H1 (cell line): ENCODE measurements around the gene USB1. TPM values are rescaled to one million over a fixed set of nuclear protein-coding genes. Genes with fewer than 3 reads are reported as not detected.

ENCODE experiments used
- CTCF ChIA-PET: fragments of 300-600 bp; sonication (Branson Sonifier 250); formaldehyde crosslinking; loops from one replicate; lab custom pipeline; 2021; ENCODE audit not compliant: partially characterized antibody; lab: Charles Lee
- POLR2A ChIA-PET: fragments of 300-600 bp; sonication (Branson Sonifier 250); formaldehyde crosslinking; loops from one replicate; lab custom pipeline; 2021; ENCODE audit warnings: inconsistent platforms; ENCODE audit not compliant: partially characterized antibody; lab: Charles Lee
- DNase-seq, 2 experiments: peaks; one replicate each; pipeline versions ENCODE4 v3.0.0 to v3.0.0-alpha.2; 2010 to 2022; ENCODE audit warnings: low spot score in 2 of 2, low read depth in 1 of 2, mixed read lengths in 1 of 2
- FAIRE-seq: peaks from 2 replicates; lab custom pipeline; 2011; peaks lifted over from hg19 to GRCh38; lab: Jason Lieb, UNC
- H2AFZ ChIP-seq: 2 replicates; pipeline ENCODE4 v1.8.1; 2012; ENCODE audit warnings: low read length, inconsistent platforms
- H2AK5ac ChIP-seq: 2 replicates; pipeline ENCODE4 v1.6.1; 2013; ENCODE audit warnings: low read depth, low read length
- H2BK120ac ChIP-seq: replicated peaks from 2 replicates; pipeline ENCODE3; 2013; ENCODE audit warnings: low read depth, low read length, inconsistent platforms
- H2BK12ac ChIP-seq: 2 replicates; pipeline ENCODE4 v1.6.1; 2013; ENCODE audit warnings: low read depth, low read length
- H2BK15ac ChIP-seq: 2 replicates; pipeline ENCODE4 v1.6.1; 2013; ENCODE audit warnings: low read length
- H2BK20ac ChIP-seq: 2 replicates; pipeline ENCODE4 v1.6.1; 2013; ENCODE audit warnings: low read length
- H2BK5ac ChIP-seq: 2 replicates; pipeline ENCODE4 v1.6.1; 2013; ENCODE audit warnings: low read depth, low read length
- H3K14ac ChIP-seq: 2 replicates; pipeline ENCODE4 v1.6.1; 2013; ENCODE audit warnings: inconsistent platforms; ENCODE audit not compliant: insufficient read length
- H3K18ac ChIP-seq: 2 replicates; pipeline ENCODE4 v1.6.1; 2013; ENCODE audit warnings: low read length; ENCODE audit errors: extremely low read depth
- H3K23ac ChIP-seq: 2 replicates; pipeline ENCODE4 v1.6.1; 2013; ENCODE audit warnings: inconsistent platforms; ENCODE audit not compliant: insufficient read length
- H3K23me2 ChIP-seq: 2 replicates; pipeline ENCODE4 v1.6.1; 2013; ENCODE audit warnings: low read depth, low read length
- H3K27ac ChIP-seq: 2 replicates; pipeline ENCODE4 v1.6.1; 2011; ENCODE audit warnings: low read depth, low read length, inconsistent platforms
- H3K27me3 ChIP-seq, 4 experiments: replicated peaks in 1 of 4; 1 replicate in 1 of 4; 2 replicates in 3 of 4; pipeline versions ENCODE4 v1.6.1 to v1.8.1; 2011 to 2013; ENCODE audit warnings: low read length in 3 of 4, mild to moderate bottlenecking in 3 of 4, inconsistent platforms in 2 of 4, mixed read lengths in 2 of 4, moderate library complexity in 1 of 4; ENCODE audit not compliant: control insufficient read depth in 3 of 4, insufficient read depth in 3 of 4; ENCODE audit errors: extremely low read depth in 1 of 4
- H3K36me3 ChIP-seq, 4 experiments: 2 replicates each; pipeline versions ENCODE4 v1.6.1 to v1.8.1; 2011 to 2013; ENCODE audit warnings: mild to moderate bottlenecking in 4 of 4, low read length in 3 of 4, moderate library complexity in 2 of 4, control low read depth in 1 of 4, inconsistent platforms in 1 of 4; ENCODE audit not compliant: insufficient read depth in 4 of 4, control insufficient read depth in 2 of 4
- H3K4ac ChIP-seq: replicated peaks from 2 replicates; pipeline ENCODE3; 2013; ENCODE audit warnings: low read length, low read depth, mixed read lengths, inconsistent platforms; ENCODE audit not compliant: insufficient read length
- H3K4me1 ChIP-seq, 4 experiments: replicated peaks in 1 of 4; 1 replicate in 1 of 4; 2 replicates in 3 of 4; pipeline versions ENCODE4 v1.6.1 to v1.8.1; 2011 to 2013; ENCODE audit warnings: low read length in 3 of 4, inconsistent platforms in 2 of 4, mixed read lengths in 1 of 4; ENCODE audit not compliant: insufficient read depth in 4 of 4, control insufficient read depth in 3 of 4
- H3K4me2 ChIP-seq, 2 experiments: 2 replicates each; pipeline versions ENCODE4 v1.6.1 to v1.8.1; 2011 to 2013; ENCODE audit warnings: low read depth in 2 of 2, low read length in 2 of 2, control low read depth in 1 of 2, inconsistent platforms in 1 of 2, mild to moderate bottlenecking in 1 of 2; ENCODE audit not compliant: insufficient read depth in 1 of 2
- H3K4me3 ChIP-seq, 4 experiments: fragments of 200-600, 300-600 bp in 1 of 4; sonication (generic), shearing (Covaris generic), sonication (Bioruptor Twin) in 1 of 4; 2 replicates each; pipeline versions ENCODE4 v1.5.1 to v1.8.1; 2011 to 2016; ENCODE audit warnings: low read length in 4 of 4, low read depth in 3 of 4, control low read depth in 2 of 4, inconsistent platforms in 2 of 4, mild to moderate bottlenecking in 2 of 4, mixed read lengths in 1 of 4, moderate library complexity in 1 of 4; ENCODE audit not compliant: insufficient read depth in 2 of 4; ENCODE audit errors: extremely low read depth in 1 of 4
- H3K56ac ChIP-seq: replicated peaks from 2 replicates; pipeline ENCODE3; 2013; ENCODE audit warnings: low read depth, mild to moderate bottlenecking, mixed read lengths, low read length, inconsistent platforms; ENCODE audit not compliant: insufficient read length
- H3K79me1 ChIP-seq: 2 replicates; pipeline ENCODE4 v1.6.1; 2013; ENCODE audit warnings: low read depth, low read length, control low read depth
- H3K79me2 ChIP-seq, 2 experiments: 2 replicates each; pipeline versions ENCODE4 v1.6.1 to v1.8.1; 2012 to 2013; ENCODE audit warnings: low read length in 2 of 2, mild to moderate bottlenecking in 2 of 2, inconsistent platforms in 1 of 2; ENCODE audit not compliant: insufficient read depth in 2 of 2, control insufficient read depth in 1 of 2
- H3K9ac ChIP-seq, 4 experiments: replicated peaks in 1 of 4; 1 replicate in 1 of 4; 2 replicates in 3 of 4; pipeline versions ENCODE4 v1.6.1 to v1.8.1; 2011 to 2013; ENCODE audit warnings: low read depth in 3 of 4, low read length in 3 of 4, control low read depth in 2 of 4, mild to moderate bottlenecking in 2 of 4, moderate library complexity in 2 of 4, inconsistent platforms in 1 of 4; ENCODE audit errors: extremely low read depth in 1 of 4
- H3K9me3 ChIP-seq, 2 experiments: 2 replicates each; pipeline versions ENCODE4 v1.6.1 to v1.8.1; 2012 to 2013; ENCODE audit warnings: mild to moderate bottlenecking in 2 of 2, moderate library complexity in 2 of 2, control low read depth in 1 of 2, inconsistent platforms in 1 of 2, low read depth in 1 of 2, low read length in 1 of 2, mixed read lengths in 1 of 2; ENCODE audit not compliant: insufficient read depth in 2 of 2
- H4K20me1 ChIP-seq, 2 experiments: replicated peaks in 1 of 2; 2 replicates each; pipeline versions ENCODE3 to v1.8.1; 2011 to 2013; ENCODE audit warnings: inconsistent platforms in 2 of 2, low read length in 2 of 2, mild to moderate bottlenecking in 1 of 2; ENCODE audit not compliant: insufficient read depth in 2 of 2, control insufficient read depth in 1 of 2
- H4K5ac ChIP-seq: 2 replicates; pipeline ENCODE4 v1.6.1; 2013; ENCODE audit warnings: low read length, low read depth, mixed read lengths, inconsistent platforms; ENCODE audit not compliant: insufficient read length
- H4K8ac ChIP-seq: 2 replicates; pipeline ENCODE4 v1.8.0; 2013; ENCODE audit warnings: mild to moderate bottlenecking, moderate library complexity, low read length, inconsistent platforms; ENCODE audit not compliant: insufficient read depth; ENCODE audit errors: extremely low read depth
- H4K91ac ChIP-seq: replicated peaks from 2 replicates; pipeline ENCODE3; 2013; ENCODE audit warnings: low read length, mixed read lengths, inconsistent platforms; ENCODE audit not compliant: insufficient read length
- ASH2L ChIP-seq: fragments of 200-600, 300-600 bp; sonication (generic); IDR thresholded peaks from one replicate; pipeline ENCODE4 v1.7.1; 2017; ENCODE audit warnings: low read length
- BCL11A ChIP-seq, 2 experiments: IDR thresholded peaks; one replicate each; pipeline ENCODE4 v1.6.1; 2011; ENCODE audit warnings: low read depth in 2 of 2, low read length in 2 of 2, mild to moderate bottlenecking in 2 of 2
- CHD1 ChIP-seq: IDR thresholded peaks from 2 replicates; pipeline ENCODE4 v1.6.1; 2012; ENCODE audit warnings: low read depth, low read length, improper control_type of control experiment
- CTBP2 ChIP-seq: IDR thresholded peaks from 2 replicates; pipeline ENCODE4 v1.7.0; 2011; ENCODE audit warnings: borderline replicate concordance, mild to moderate bottlenecking, moderate library complexity, mixed read lengths, low read length; ENCODE audit not compliant: insufficient read depth, insufficient read length
- GTF2F1 ChIP-seq: IDR thresholded peaks from 2 replicates; pipeline ENCODE4 v1.6.1; 2012; ENCODE audit warnings: low read depth, low read length, improper control_type of control experiment, borderline replicate concordance
- HDAC2 ChIP-seq, 2 experiments: fragments of 300-600 bp in 1 of 2; sonication (generic) in 1 of 2; IDR thresholded peaks; 2 replicates each; pipeline ENCODE4 v1.6.1; 2011 to 2012; ENCODE audit warnings: low read depth in 2 of 2, low read length in 2 of 2, mild to moderate bottlenecking in 2 of 2, moderate library complexity in 2 of 2, borderline replicate concordance in 1 of 2, inconsistent platforms in 1 of 2
- RAD21 ChIP-seq, 2 experiments: IDR thresholded peaks in 1 of 2; conservative IDR thresholded peaks in 1 of 2; 2 replicates each; pipeline ENCODE4 v1.6.1; 2011; ENCODE audit warnings: low read depth in 2 of 2, low read length in 2 of 2, improper control_type of control experiment in 1 of 2, inconsistent platforms in 1 of 2, mild to moderate bottlenecking in 1 of 2, moderate library complexity in 1 of 2
- RBBP5 ChIP-seq: IDR thresholded peaks from 2 replicates; pipeline ENCODE4 v1.7.1; 2012; ENCODE audit warnings: low read depth, mild to moderate bottlenecking, inconsistent platforms, low read length, moderate library complexity, borderline replicate concordance
- SUZ12 ChIP-seq: fragments of 200-600 bp; sonication (generic); IDR thresholded peaks from 2 replicates; pipeline ENCODE4 v1.6.1; 2012; ENCODE audit warnings: mild to moderate bottlenecking, inconsistent platforms, low read length, moderate library complexity, mixed read lengths
- WGBS, 2 experiments: shearing (Covaris generic) in 1 of 2; methylation state at CpG; one replicate each; pipeline versions ENCODE4 v1.1.6 to v1.1.7; 2013 to 2015; ENCODE audit warnings: low lambda C conversion rate in 2 of 2, mixed read lengths in 2 of 2, inconsistent platforms in 1 of 2, low coverage in 1 of 2, missing lambda C conversion rate in 1 of 2; ENCODE audit not compliant: insufficient replicate concordance in 2 of 2, insufficient coverage in 1 of 2, insufficient read length in 1 of 2; ENCODE audit errors: extremely low coverage in 1 of 2, missing lambda C conversion rate in 1 of 2; 5-methylcytosine and 5-hydroxymethylcytosine counted together
- polyA plus RNA-seq, 7 experiments: library from polyadenylated mRNA; depleted of rRNA in 3 of 7; stranded (reverse) in 5 of 7; unstranded in 2 of 7; fragments of >200 nt in 5 of 7; fragments of 200-250 nt in 2 of 7; gene quantifications; 1 replicate in 5 of 7; 2 replicates in 1 of 7; 4 replicates in 1 of 7; pipeline versions ENCODE4 v1.2.1 to v1.2.3, GENCODE V29; 2011 to 2013; ENCODE audit warnings: missing spikeins in 2 of 7, mixed read lengths in 2 of 7
- total RNA-seq: library from RNA; stranded (reverse); fragmentation: NEBNext Ultra II Directional; extraction: Animal tissue kit (Norgen Biotek cat#: 25700); gene quantifications from 2 replicates; pipeline ENCODE4 v1.2.1, GENCODE V29; 2021
- TF ChIP-seq, protein P1 (sequence below): IDR thresholded peaks from 2 replicates; pipeline ENCODE4 v1.6.1; 2012; ENCODE audit warnings: inconsistent platforms
- TF ChIP-seq, protein P2 (sequence below): IDR thresholded peaks from 2 replicates; pipeline ENCODE4 v1.6.1; 2011; ENCODE audit warnings: low read length, improper control_type of control experiment

Gene USB1
- total and polyA plus RNA-seq, 2 of the 8 experiments (the other 6 are each of a cell fraction or from before 2014, with no cell fraction given): 65.4 to 75.9 TPM

DNA sequence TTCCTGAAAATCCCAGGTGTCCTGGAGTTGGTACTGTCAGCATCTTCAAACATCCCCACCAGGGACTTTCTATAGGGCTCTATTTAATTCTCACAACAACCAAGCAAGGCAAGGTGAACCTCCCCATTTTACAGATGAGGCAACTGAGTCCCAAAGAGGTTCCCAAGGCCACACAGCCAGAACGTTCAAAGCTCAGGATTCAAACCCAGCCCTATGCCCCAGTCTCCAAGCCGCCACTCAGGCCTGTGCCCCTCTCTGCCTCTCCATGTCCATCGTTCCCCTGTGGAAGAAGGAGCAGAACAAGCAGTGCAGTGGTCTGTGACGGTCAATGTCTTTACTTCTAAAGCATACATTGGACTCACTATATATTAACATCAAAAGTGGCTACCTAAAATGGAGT, 6.8 kb upstream of the USB1 start:
- Histone ChIP-seq H3K23me2 (no peaks in the 10 kb centered on the region), H2BK5ac (no peak overlapping the region), H4K20me1 (peaks cover 1 to 7% of the 10 kb centered on the region in 2 experiments), H3K79me2 (no peaks in the 10 kb centered on the region), H4K8ac (no peak overlapping the region), H4K5ac (no peak overlapping the region), H3K18ac (no peak overlapping the region), H2BK12ac (no peak overlapping the region), H3K56ac (no peak overlapping the region), H3K4ac (no peak overlapping the region), H2AK5ac (no peak overlapping the region), H3K27me3 (no peaks in the 10 kb centered on the region; a peak in 1 of 7 replicates), H3K14ac (no peak overlapping the region), H2BK20ac (no peak overlapping the region), H3K79me1 (no peaks in the 10 kb centered on the region), H3K4me3 (no peak overlapping the region), H3K36me3 (peaks cover 0 to 12% (median 3%) of the 10 kb centered on the region in 4 experiments; a peak in 4 of 8 replicates), H3K9ac (no peak overlapping the region), H3K4me2 (no peak overlapping the region), H4K91ac (no peak overlapping the region), H2AFZ (no peak overlapping the region), H3K23ac (no peak overlapping the region), H3K4me1 (peaks cover 1 to 8% (median 3%) of the 10 kb centered on the region in 4 experiments; a peak in 4 of 7 replicates), H2BK15ac (no peak overlapping the region), H2BK120ac (no peak overlapping the region), H3K9me3 (no peaks in the 10 kb centered on the region), H3K27ac (no peak overlapping the region)
- CTCF ChIA-PET: interaction anchor here (0.9 to 26.3 kb wide), 11 partner anchors 12 to 271 kb away, joined by 3 to 305 read pairs (median 5); a partner anchor contains a TSS
- no peak for DNase-seq
- POLR2A ChIA-PET: interaction anchor here (0.6 to 2.3 kb wide), 2 partner anchors 10 to 170 kb away, joined by 4 to 9 read pairs; no protein-coding TSS in a partner anchor
- WGBS, 2 experiments: 89% methylated on average over 4 of the region's 4 CpGs; no CpG with 5 or more reads in 1 of the 2 experiments
- no peak for FAIRE-seq
- TF ChIP-seq ASH2L (no peak), HDAC2 (IDR thresholded peaks at IDR 0.05; ENCODE audit: borderline replicate concordance in 1 of 2, low read depth in 2 of 2, low read length in 2 of 2) (no peak), RBBP5 (no peak), BCL11A (IDR thresholded peaks at IDR 0.05; ENCODE audit: low read depth in 2 of 2, low read length in 2 of 2) (no peak), GTF2F1 (no peak), CHD1 (no peak), RAD21 (IDR thresholded peaks at IDR 0.05 in 1 of 2, conservative IDR thresholded peaks at IDR 0.05 in 1 of 2; ENCODE audit: low read depth in 2 of 2, low read length in 2 of 2) (no peak), SUZ12 (no peak), CTBP2 (no peak)
- TF ChIP-seq, protein P1, sequence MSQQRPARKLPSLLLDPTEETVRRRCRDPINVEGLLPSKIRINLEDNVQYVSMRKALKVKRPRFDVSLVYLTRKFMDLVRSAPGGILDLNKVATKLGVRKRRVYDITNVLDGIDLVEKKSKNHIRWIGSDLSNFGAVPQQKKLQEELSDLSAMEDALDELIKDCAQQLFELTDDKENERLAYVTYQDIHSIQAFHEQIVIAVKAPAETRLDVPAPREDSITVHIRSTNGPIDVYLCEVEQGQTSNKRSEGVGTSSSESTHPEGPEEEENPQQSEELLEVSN: no peak
- TF ChIP-seq, protein P2, sequence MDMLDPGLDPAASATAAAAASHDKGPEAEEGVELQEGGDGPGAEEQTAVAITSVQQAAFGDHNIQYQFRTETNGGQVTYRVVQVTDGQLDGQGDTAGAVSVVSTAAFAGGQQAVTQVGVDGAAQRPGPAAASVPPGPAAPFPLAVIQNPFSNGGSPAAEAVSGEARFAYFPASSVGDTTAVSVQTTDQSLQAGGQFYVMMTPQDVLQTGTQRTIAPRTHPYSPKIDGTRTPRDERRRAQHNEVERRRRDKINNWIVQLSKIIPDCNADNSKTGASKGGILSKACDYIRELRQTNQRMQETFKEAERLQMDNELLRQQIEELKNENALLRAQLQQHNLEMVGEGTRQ: no peak
